HepG2 (cell line): ENCODE measurements around the gene TTC6. TPM values are rescaled to one million over a fixed set of nuclear protein-coding genes. Genes with fewer than 3 reads are reported as not detected.
A peak's percentile ranks its signal among the peaks of the same experiment; 100 is the strongest.

Experiments used
- ATAC-seq: fragments of 200-7000 bp; cut with Tn5 transposase; 3 replicates; pipeline ENCODE4 v1.9.1; 2020; ENCODE audit warnings: mild to moderate bottlenecking, moderate library complexity
- BruUV-seq: library from RNA; stranded (reverse); fragments of 400-500 nt; replicated peaks from 2 replicates; lab custom pipeline; 2021; lab: Mats Ljungman, UMichigan
- CTCF ChIA-PET: fragments of 300-600 bp; formaldehyde crosslinking; extraction: SDS; loops from one replicate; lab custom pipeline; 2021; ENCODE audit warnings: low total read pairs, inconsistent platforms, low intra/inter-chr PET ratio; lab: Yijun Ruan, JAX
- POLR2A ChIA-PET: fragments of 350-600 bp; sonication (Branson Sonifier 250); formaldehyde crosslinking; loops from one replicate; lab custom pipeline; 2020; ENCODE audit warnings: antibody characterized with exemption, inconsistent platforms; lab: Yijun Ruan, JAX
- DNase-seq: peaks from one replicate; pipeline ENCODE4 v3.0.0-alpha.2; 2015; ENCODE audit warnings: low spot score
- FAIRE-seq: peaks from 3 replicates; lab custom pipeline; 2011; peaks lifted over from hg19 to GRCh38; lab: Jason Lieb, UNC
- H2AFZ ChIP-seq: one replicate; pipeline ENCODE4 v1.6.1; 2011; ENCODE audit warnings: low read length, inconsistent platforms
- H3K27ac ChIP-seq: fragments of 300-600 bp; 3 replicates; pipeline ENCODE4 v1.8.0; 2011; ENCODE audit warnings: mixed run types, mild to moderate bottlenecking, mixed read lengths, low read length, inconsistent platforms; ENCODE audit not compliant: insufficient read depth; ENCODE audit errors: extremely low read length
- H3K27me3 ChIP-seq, 2 experiments: fragments of 200-600 bp in 1 of 2; 2 replicates in 1 of 2; 3 replicates in 1 of 2; pipeline versions ENCODE4 v1.6.0 to v1.8.0; 2011; ENCODE audit warnings: low read length in 2 of 2, mild to moderate bottlenecking in 2 of 2, moderate library complexity in 2 of 2, inconsistent platforms in 1 of 2; ENCODE audit not compliant: insufficient read depth in 2 of 2, control insufficient read depth in 1 of 2
- H3K36me3 ChIP-seq, 2 experiments: fragments of 200-600 bp in 1 of 2; replicated peaks in 1 of 2; 2 replicates in 1 of 2; 3 replicates in 1 of 2; pipeline versions ENCODE4 v1.5.1 to v1.8.0; 2011; ENCODE audit warnings: low read length in 2 of 2, inconsistent platforms in 1 of 2; ENCODE audit not compliant: insufficient read depth in 2 of 2, control insufficient read depth in 1 of 2
- H3K4me1 ChIP-seq: 2 replicates; pipeline ENCODE4 v1.5.1; 2012; ENCODE audit warnings: low read length, inconsistent platforms; ENCODE audit not compliant: insufficient read depth
- H3K4me2 ChIP-seq: 2 replicates; pipeline ENCODE4 v1.6.0; 2011; ENCODE audit warnings: low read depth, low read length, inconsistent platforms
- H3K4me3 ChIP-seq, 3 experiments: fragments of 200-600 bp in 1 of 3; sonication (generic), shearing (Covaris generic) in 1 of 3; replicated peaks in 1 of 3; 2 replicates each; pipeline ENCODE4 v1.5.1; 2011 to 2016; ENCODE audit warnings: low read length in 3 of 3, inconsistent platforms in 2 of 3, low read depth in 2 of 3, mild to moderate bottlenecking in 2 of 3, control low read depth in 1 of 3, mixed read lengths in 1 of 3; ENCODE audit not compliant: insufficient read depth in 1 of 3
- H3K79me2 ChIP-seq: one replicate; pipeline ENCODE4 v1.6.1; 2011; ENCODE audit warnings: low read length, inconsistent platforms; ENCODE audit not compliant: insufficient read depth
- H3K9ac ChIP-seq: 2 replicates; pipeline ENCODE4 v1.6.0; 2011; ENCODE audit warnings: mild to moderate bottlenecking, low read depth, low read length, inconsistent platforms; ENCODE audit not compliant: insufficient read depth
- H3K9me3 ChIP-seq: 2 replicates; pipeline ENCODE4 v1.5.1; 2012; ENCODE audit warnings: mild to moderate bottlenecking, low read length
- H4K20me1 ChIP-seq: 2 replicates; pipeline ENCODE4 v1.6.0; 2011; ENCODE audit warnings: inconsistent platforms, mild to moderate bottlenecking, low read length, moderate library complexity; ENCODE audit not compliant: insufficient read depth
- ARHGAP35 ChIP-seq: sonication (generic); formaldehyde crosslinking; IDR thresholded peaks from 2 replicates; pipeline ENCODE4 v1.9.0; 2022; ENCODE audit warnings: mild to moderate bottlenecking, inconsistent platforms, moderate library complexity, missing genetic modification reagents, borderline replicate concordance
- CC2D1A ChIP-seq: sonication (generic); formaldehyde crosslinking; IDR thresholded peaks from 2 replicates; pipeline ENCODE4 v1.8.1; 2023; ENCODE audit warnings: mild to moderate bottlenecking, missing genetic modification reagents
- CENPX ChIP-seq: sonication (generic); formaldehyde crosslinking; IDR thresholded peaks from 2 replicates; pipeline ENCODE4 v1.9.0; 2021; ENCODE audit warnings: mild to moderate bottlenecking, missing genetic modification reagents, moderate library complexity
- CREM ChIP-seq, 2 experiments: sonication (generic) in 1 of 2; formaldehyde crosslinking in 1 of 2; IDR thresholded peaks; 2 replicates each; pipeline versions ENCODE4 v1.4.0 to v1.6.1; 2016 to 2020; ENCODE audit warnings: antibody characterized with exemption in 1 of 2, mild to moderate bottlenecking in 1 of 2, missing genetic modification reagents in 1 of 2
- FOXA1 ChIP-seq, 2 experiments: fragments of 450-650 bp in 1 of 2; sonication (generic) in 1 of 2; formaldehyde crosslinking in 1 of 2; IDR thresholded peaks; 2 replicates each; pipeline versions ENCODE4 v1.4.0 to v1.6.1; 2016 to 2020; ENCODE audit warnings: missing genetic modification reagents in 1 of 2
- FOXC1 ChIP-seq: sonication (generic); formaldehyde crosslinking; IDR thresholded peaks from 2 replicates; pipeline ENCODE4 v1.8.0; 2022; ENCODE audit warnings: mild to moderate bottlenecking, missing genetic modification reagents, borderline replicate concordance
- GABPB1 ChIP-seq: IDR thresholded peaks from 2 replicates; pipeline ENCODE4 v1.6.1; 2016; ENCODE audit warnings: mild to moderate bottlenecking, missing genetic modification reagents, moderate library complexity, missing compliant biosample characterization
- HES4 ChIP-seq: sonication (generic); formaldehyde crosslinking; IDR thresholded peaks from 2 replicates; pipeline ENCODE4 v1.9.0; 2021; ENCODE audit warnings: mild to moderate bottlenecking, missing genetic modification reagents, borderline replicate concordance
- KLF11 ChIP-seq: IDR thresholded peaks from 2 replicates; pipeline ENCODE4 v1.6.1; 2016; ENCODE audit warnings: missing compliant biosample characterization
- MIER3 ChIP-seq: IDR thresholded peaks from 2 replicates; pipeline ENCODE4 v1.6.1; 2016; ENCODE audit warnings: missing compliant biosample characterization, borderline replicate concordance
- RARA ChIP-seq: IDR thresholded peaks from 2 replicates; pipeline ENCODE4 v1.6.1; 2016; ENCODE audit warnings: missing genetic modification reagents, missing compliant biosample characterization
- SUZ12 ChIP-seq: fragments of 150-350 bp; IDR thresholded peaks from 2 replicates; pipeline ENCODE4 v1.6.1; 2014; ENCODE audit warnings: low read depth, low read length
- YEATS2 ChIP-seq: sonication (generic); formaldehyde crosslinking; IDR thresholded peaks from 2 replicates; pipeline ENCODE4 v1.4.0; 2020; ENCODE audit warnings: missing genetic modification reagents, borderline replicate concordance
- ZFAT ChIP-seq: sonication (generic); formaldehyde crosslinking; conservative IDR thresholded peaks from 2 replicates; pipeline ENCODE4 v1.8.1; 2023; ENCODE audit warnings: missing genetic modification reagents, inconsistent platforms
- ZMYM2 ChIP-seq: sonication (generic); formaldehyde crosslinking; IDR thresholded peaks from 2 replicates; pipeline ENCODE4 v1.8.0; 2022; ENCODE audit warnings: mild to moderate bottlenecking, missing genetic modification reagents
- ZNF543 ChIP-seq: sonication (generic); formaldehyde crosslinking; IDR thresholded peaks from 2 replicates; pipeline ENCODE4 v1.4.0; 2020; ENCODE audit warnings: mild to moderate bottlenecking, missing genetic modification reagents
- ZNF546 ChIP-seq: sonication (generic); formaldehyde crosslinking; conservative IDR thresholded peaks from 2 replicates; pipeline ENCODE4 v1.8.1; 2023; ENCODE audit warnings: mild to moderate bottlenecking, missing genetic modification reagents
- ZNF605 ChIP-seq: sonication (generic); formaldehyde crosslinking; IDR thresholded peaks from 2 replicates; pipeline ENCODE4 v1.8.0; 2022; ENCODE audit warnings: mild to moderate bottlenecking, missing genetic modification reagents
- ZNF670 ChIP-seq: sonication (generic); formaldehyde crosslinking; IDR thresholded peaks from 2 replicates; pipeline ENCODE4 v1.8.0; 2022; ENCODE audit warnings: mild to moderate bottlenecking, missing genetic modification reagents, borderline replicate concordance
- ZNF7 ChIP-seq: IDR thresholded peaks from 2 replicates; pipeline ENCODE4 v1.6.1; 2016; ENCODE audit warnings: missing biosample characterization, missing genetic modification reagents
- ZNF768 ChIP-seq: sonication (generic); formaldehyde crosslinking; IDR thresholded peaks from 2 replicates; pipeline ENCODE4 v1.4.0; 2020; ENCODE audit warnings: missing genetic modification reagents
- WGBS: methylation state at CpG from one replicate; pipeline ENCODE4 v1.1.6; 2017; ENCODE audit warnings: low lambda C conversion rate; 5-methylcytosine and 5-hydroxymethylcytosine counted together
- in situ Hi-C: cut with HindIII; loops from 2 replicates; pipeline ENCODE4 v1.10.0; 2017; ENCODE audit warnings: low pct_unique_long_range_greater_than_20kb; ENCODE audit not compliant: extremely low pct_ligation_motif_present
- intact Hi-C: fragments of 100-400 bp; cut with micrococcal nuclease; formaldehyde crosslinking; loops from one replicate; pipeline ENCODE4 v1.10.0; 2022; ENCODE audit not compliant: unreplicated experiment
- polyA plus RNA-seq, 8 experiments: library from polyadenylated mRNA; depleted of rRNA in 3 of 8; stranded (reverse) in 7 of 8; unstranded in 1 of 8; fragments of >200 nt; fragmentation: Illumina TruSeq in 4 of 8; extraction: Trizol in 4 of 8; gene quantifications; 2 replicates each; pipeline versions ENCODE4 v1.2.1 to v1.2.3, GENCODE V29; 2011 to 2016; ENCODE audit warnings: low read depth in 4 of 8, missing spikeins in 1 of 8, mixed read lengths in 1 of 8; ENCODE audit not compliant: insufficient read depth in 1 of 8
- total RNA-seq, 5 experiments: library from RNA; depleted of rRNA; stranded (reverse); fragments of >200 nt; fragmentation: Illumina TruSeq; extraction: Trizol; gene quantifications; 2 replicates each; pipeline ENCODE4 v1.2.3, GENCODE V29; 2016; ENCODE audit warnings: low read depth in 1 of 5
- TF ChIP-seq, protein P1 (sequence below): sonication (generic); formaldehyde crosslinking; IDR thresholded peaks from 2 replicates; pipeline ENCODE4 v1.4.0; 2020; ENCODE audit warnings: missing genetic modification reagents
- TF ChIP-seq, protein P2 (sequence below): sonication (generic); formaldehyde crosslinking; IDR thresholded peaks from 2 replicates; pipeline ENCODE4 v1.4.0; 2020; ENCODE audit warnings: missing genetic modification reagents, mild to moderate bottlenecking, borderline replicate concordance

TTC6 gene
- total and polyA plus RNA-seq, 2 of the 13 experiments (the other 11 are each of a cell fraction or from before 2014, with no cell fraction given): 9.3 to 27.4 TPM

DNA sequence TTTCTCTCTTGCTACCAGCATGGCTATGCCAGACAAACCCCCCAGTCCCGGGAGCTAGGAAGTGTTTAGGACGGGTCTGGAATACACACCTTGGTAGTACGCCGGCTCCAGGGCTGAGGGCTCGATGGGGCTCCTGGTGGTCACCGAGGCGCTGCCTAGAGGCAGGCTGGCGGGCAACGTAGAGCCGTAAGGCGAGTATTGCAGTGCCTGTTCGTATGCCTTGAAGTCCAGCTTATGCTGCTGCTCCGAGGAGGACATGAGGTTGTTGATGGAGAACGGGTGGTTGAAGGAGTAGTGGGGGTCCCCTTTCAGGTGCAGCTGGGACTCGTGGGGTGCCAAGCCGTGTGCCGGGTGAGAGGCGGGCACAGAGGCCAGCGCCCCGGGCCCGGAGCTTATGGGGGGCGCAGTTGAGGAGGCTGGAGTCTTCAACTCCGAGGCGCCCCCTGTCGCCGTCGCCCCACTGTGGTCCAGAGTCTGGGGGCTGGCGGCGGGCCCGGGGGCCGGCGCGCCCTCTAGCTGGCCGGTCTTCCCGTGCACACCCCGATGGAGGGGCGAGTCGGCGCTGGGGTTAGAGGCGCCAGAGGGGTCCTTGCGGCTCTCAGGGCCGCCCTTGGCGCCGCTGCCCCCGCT lies 4.0 kb upstream of the TTC6 start:
- H3K79me2 ChIP-seq: peaks cover 72% of the 10 kb centered on the region
- no peaks in the 10 kb centered on the region for H3K9me3 ChIP-seq
- POLR2A ChIA-PET: interaction anchor here (1.0 kb wide), 1 partner anchor 45 kb away, joined by 4 read pairs; no protein-coding TSS in a partner anchor
- CTCF ChIA-PET: no interaction called here
- no peak overlapping the region for H3K27ac ChIP-seq
- H3K4me2 ChIP-seq: peak overlapping the region; percentile 84
- peak overlapping the region in 1 of 3 experiments; percentile 8; a peak in 2 of 6 replicates for H3K4me3 ChIP-seq
- intact Hi-C loops (loop anchor here (5.0 kb wide), 2 partner anchors 109 to 204 kb away; no protein-coding TSS in a partner anchor), in situ Hi-C loops (loop anchor here (5.0 kb wide), 1 partner anchor 339 kb away; no protein-coding TSS in a partner anchor)
- 94% methylated on average over 45 of the region's 45 CpGs for WGBS
- H2AFZ ChIP-seq: no peak overlapping the region
- ATAC-seq: no peak
- no peaks in the 10 kb centered on the region for H4K20me1 ChIP-seq
- H3K36me3 ChIP-seq: peaks cover 9 to 14% of the 10 kb centered on the region in 2 experiments
- no peak overlapping the region for H3K9ac ChIP-seq
- BruUV-seq: no TSS peak
- peaks cover 55% of the 10 kb centered on the region for H3K4me1 ChIP-seq
- no peak for DNase-seq
- H3K27me3 ChIP-seq: no peaks in the 10 kb centered on the region; a peak in 1 of 5 replicates
- no peak for FAIRE-seq
- no peak for TF ChIP-seq MIER3 (CRISPR knock-in tag)
- TF ChIP-seq ZNF768 (CRISPR knock-in tag): peak; percentile 20; the same call in 1 of the 2 replicates
- TF ChIP-seq CREM (IDR thresholded peaks at IDR 0.05): no peak
- TF ChIP-seq CREM (CRISPR knock-in tag; IDR thresholded peaks at IDR 0.05): no peak
- TF ChIP-seq FOXC1 (CRISPR knock-in tag): peak; percentile 63
- no peak for TF ChIP-seq RARA (CRISPR knock-in tag)
- 0 out of 2 replicates have a peak, but pooled peaks have one; percentile 28 for TF ChIP-seq GABPB1 (CRISPR knock-in tag)
- TF ChIP-seq ZFAT (CRISPR knock-in tag): 0 out of 2 replicates have a peak, but pooled peaks have one; percentile 20
- no peak for TF ChIP-seq KLF11 (CRISPR knock-in tag)
- no peak; the same call in 1 of the 2 replicates for TF ChIP-seq HES4 (CRISPR knock-in tag)
- TF ChIP-seq ZNF605: 0 out of 2 replicates have a peak, but pooled peaks have one; percentile 12
- peak; percentile 23; the same call in 1 of the 2 replicates for TF ChIP-seq ZMYM2 (CRISPR knock-in tag)
- 0 out of 2 replicates have a peak, but pooled peaks have one; percentile 43 for TF ChIP-seq ZNF543 (CRISPR knock-in tag)
- TF ChIP-seq, protein P1, sequence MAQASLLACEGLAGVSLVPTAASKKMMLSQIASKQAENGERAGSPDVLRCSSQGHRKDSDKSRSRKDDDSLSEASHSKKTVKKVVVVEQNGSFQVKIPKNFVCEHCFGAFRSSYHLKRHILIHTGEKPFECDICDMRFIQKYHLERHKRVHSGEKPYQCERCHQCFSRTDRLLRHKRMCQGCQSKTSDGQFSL (CRISPR knock-in tag): 0 out of 2 replicates have a peak, but pooled peaks have one; percentile 22
- TF ChIP-seq ARHGAP35 (CRISPR knock-in tag): peak; percentile 28; the same call in 1 of the 2 replicates
- TF ChIP-seq, protein P2, sequence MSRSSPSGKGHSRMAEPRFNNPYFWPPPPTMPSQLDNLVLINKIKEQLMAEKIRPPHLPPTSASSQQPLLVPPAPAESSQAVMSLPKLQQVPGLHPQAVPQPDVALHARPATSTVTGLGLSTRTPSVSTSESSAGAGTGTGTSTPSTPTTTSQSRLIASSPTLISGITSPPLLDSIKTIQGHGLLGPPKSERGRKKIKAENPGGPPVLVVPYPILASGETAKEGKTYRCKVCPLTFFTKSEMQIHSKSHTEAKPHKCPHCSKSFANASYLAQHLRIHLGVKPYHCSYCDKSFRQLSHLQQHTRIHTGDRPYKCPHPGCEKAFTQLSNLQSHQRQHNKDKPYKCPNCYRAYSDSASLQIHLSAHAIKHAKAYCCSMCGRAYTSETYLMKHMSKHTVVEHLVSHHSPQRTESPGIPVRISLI (CRISPR knock-in tag): no peak
- TF ChIP-seq CENPX (CRISPR knock-in tag): no peak
- TF ChIP-seq ZNF670 (CRISPR knock-in tag): no peak
- TF ChIP-seq SUZ12: no peak
- no peak for TF ChIP-seq ZNF7 (CRISPR knock-in tag)
- TF ChIP-seq CC2D1A (CRISPR knock-in tag): no peak
- TF ChIP-seq YEATS2 (CRISPR knock-in tag): no peak
- 0 out of 2 replicates have a peak, but pooled peaks have one; percentile 26 for TF ChIP-seq ZNF546
- no peak for TF ChIP-seq FOXA1 (IDR thresholded peaks at IDR 0.05)
- 0 out of 2 replicates have a peak, but pooled peaks have one; percentile 27 for TF ChIP-seq FOXA1 (CRISPR knock-in tag; IDR thresholded peaks at IDR 0.05)
